Fibroblast of peridontal ligament (primary cell): ENCODE measurements around the gene FTO.

Experiments used
- DNase-seq: peaks from one replicate; pipeline ENCODE4 v3.0.0-alpha.2; 2010; ENCODE audit errors: extremely low read depth

The FTO gene

GRCh38 chr16:53925526-53925925, 221.6 kb downstream of the FTO start:
- DNase-seq: no peak

- no peak for DNase-seq
Observed at GRCh38 chr16:53926209-53926608, 222.3 kb downstream of the FTO start.

GRCh38 chr16:53932975-53933374, 229.0 kb downstream of the FTO start:
- DNase-seq: no peak

GRCh38 chr16:53933407-53933806, 229.5 kb downstream of the FTO start:
- DNase-seq: no peak

DNA sequence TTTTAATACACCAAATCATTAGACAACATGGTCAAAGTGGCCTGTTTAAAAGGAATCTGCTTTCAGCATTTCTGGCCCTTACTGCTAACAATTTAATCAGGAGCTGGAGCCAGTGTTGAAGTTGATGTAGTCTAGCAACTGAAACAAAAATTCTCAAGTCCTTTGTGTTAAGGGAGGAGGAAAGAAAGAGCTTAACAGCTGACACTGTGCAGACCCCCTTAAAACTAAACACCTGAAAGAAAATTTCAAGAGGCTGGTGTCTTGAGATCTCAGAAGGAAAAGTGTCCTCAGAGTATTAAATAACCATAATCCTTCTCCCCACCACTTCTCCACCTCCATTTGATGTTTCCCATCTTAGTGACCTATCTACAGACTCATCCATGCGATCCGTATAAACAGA, 232.1 kb downstream of the FTO start:
- no peak for DNase-seq

GRCh38 chr16:53936529-53936928, 232.6 kb downstream of the FTO start:
- no peak for DNase-seq

- DNase-seq: no peak
Observed at GRCh38 chr16:53937161-53937880, 233.4 kb downstream of the FTO start.

GRCh38 chr16:53944025-53944424, 240.1 kb downstream of the FTO start:
- DNase-seq: no peak

DNA sequence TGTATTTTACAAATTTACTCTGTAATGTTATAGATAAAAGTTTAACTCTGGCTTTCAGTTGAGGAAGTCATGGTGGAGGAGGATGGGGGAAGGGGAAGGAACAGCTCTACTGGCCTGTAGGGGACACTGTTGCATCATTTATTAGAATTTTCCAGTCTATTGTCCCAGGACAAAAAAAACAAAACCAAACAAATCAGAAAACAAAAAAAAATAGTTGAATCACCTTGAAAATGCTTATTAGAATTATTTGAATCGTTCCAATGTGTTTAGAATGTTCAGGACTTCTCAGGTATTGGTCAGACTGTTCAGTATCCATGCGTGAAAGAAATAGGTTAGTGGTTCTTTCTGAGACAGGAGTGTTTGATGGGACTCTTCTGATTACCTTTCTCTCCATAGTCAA, 242.0 kb downstream of the FTO start:
- DNase-seq: peak; percentile 78

- DNase-seq: no peak
Observed at GRCh38 chr16:53946746-53947386, 242.9 kb downstream of the FTO start.

DNA sequence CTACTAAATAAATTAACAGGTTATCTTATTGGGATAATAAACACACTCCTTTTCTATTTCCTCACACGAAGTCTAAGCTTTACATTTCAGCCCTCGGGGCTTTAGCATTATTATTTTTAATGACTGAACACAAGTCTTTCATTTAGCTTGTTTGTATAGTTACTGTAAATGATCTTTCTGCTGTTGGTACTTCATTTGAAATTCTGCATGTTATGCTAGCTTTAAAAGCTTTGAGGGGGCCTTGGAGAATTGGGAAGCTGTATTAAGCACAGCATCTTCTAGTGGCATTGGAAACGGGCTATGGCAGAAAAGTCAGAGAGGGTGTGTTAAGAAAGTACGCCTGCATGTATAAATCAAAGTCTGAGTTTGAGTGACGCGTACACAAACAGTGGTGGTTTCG, 243.7 kb downstream of the FTO start:
- no peak for DNase-seq

GRCh38 chr16:53948326-53948725, 244.4 kb downstream of the FTO start:
- DNase-seq: no peak

- DNase-seq: no peak
Observed at GRCh38 chr16:53948734-53949430, 244.9 kb downstream of the FTO start.

- peak; percentile 58 for DNase-seq
Observed at GRCh38 chr16:53949715-53950410, 245.9 kb downstream of the FTO start.

DNA sequence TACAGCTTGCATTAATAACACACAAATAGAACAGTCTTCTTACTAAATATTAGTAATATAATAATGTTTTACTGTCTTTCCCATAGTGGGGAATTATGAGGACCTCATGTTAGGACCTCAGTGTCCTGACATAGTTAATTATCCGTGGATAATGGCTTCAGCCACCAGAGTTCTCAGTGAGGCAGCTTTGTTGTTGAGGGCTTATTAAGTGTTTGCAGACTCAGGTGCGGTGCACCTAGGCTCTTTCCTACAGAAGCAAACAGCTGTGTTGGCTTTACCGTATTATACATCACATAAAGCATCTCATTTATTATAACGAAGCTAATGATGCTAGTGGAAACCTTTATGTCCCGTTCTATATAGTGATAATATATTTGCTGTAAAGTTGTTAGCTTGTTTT, 246.7 kb downstream of the FTO start:
- DNase-seq: no peak

DNA sequence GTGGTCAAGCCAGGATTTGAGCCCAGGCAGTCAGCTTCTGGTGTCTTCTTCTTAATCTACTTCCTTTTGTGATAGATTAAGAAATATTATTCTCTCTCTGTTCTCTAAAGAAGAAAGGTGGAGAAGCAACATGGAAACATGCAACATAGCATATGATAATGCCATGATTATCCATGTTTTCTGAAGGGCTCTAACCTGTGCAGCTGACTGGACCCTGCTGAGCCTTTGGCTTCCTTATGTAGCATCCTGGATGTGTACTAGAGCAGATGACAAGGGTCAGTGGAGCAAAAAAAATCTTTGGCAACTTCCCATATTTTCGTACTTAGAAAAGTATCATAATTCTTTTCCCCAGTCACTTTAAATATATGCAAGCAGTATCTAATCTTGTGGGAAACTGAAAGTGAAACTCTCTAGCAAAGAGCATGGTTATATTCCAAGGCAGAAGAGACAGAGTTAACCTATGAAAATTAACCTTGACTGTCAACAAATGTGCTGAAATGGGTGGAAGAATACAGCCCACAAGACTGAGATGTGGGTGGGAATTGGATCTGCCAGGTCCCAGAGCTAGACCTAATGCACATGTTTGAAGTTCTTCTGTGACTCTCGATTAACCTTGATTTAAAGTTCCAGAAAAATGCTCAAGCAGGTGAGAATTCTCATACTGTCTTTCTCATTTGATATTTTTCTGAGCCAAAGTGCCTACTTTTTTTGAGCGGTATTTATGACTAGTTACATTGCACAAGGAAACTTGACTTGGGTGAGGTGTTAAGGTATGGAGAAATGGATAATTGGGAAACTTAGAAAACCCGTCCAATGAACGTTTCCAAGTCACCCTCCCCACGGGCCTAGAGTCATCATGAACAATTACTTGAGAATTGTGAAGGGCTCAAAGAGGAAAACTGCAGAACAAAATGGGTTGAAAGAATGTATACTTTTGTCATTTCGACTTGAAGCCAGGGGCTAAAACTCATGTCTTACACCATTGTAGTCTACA, 248.6 kb downstream of the FTO start:
- peak; percentile 57 for DNase-seq

GRCh38 chr16:53953336-53953735, 249.4 kb downstream of the FTO start:
- no peak for DNase-seq

DNA sequence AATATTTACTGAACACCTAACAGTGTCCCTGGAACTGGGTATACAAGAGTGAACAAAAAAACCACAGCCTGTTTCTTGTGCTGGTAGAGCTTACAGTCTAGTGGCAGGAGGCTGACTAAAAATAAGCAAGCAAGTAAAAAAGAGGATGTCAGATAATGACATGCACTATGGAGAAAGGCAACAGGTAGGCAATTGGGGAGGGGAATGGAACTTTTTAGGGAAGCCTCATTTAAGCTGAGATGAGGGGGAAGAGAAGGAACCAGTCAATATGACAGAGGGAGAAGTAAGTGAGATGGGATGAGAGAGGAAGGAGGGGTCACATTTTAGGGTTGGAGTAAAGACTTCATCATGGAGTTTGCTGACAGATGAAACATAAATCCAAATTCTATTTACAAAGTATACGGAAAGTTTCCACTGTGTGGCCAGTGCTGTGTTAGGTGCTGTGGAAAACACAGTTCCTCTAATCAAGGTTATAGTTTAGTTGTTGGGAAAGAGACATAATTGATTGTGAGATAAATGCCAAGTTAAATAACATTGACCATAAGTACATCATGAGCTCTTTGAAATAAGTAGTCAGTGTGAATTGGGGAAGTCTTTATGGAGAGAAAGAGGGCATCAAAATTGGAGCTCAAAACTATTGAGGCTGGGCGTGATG, 251.4 kb downstream of the FTO start:
- DNase-seq: no peak

- no peak for DNase-seq
Observed at GRCh38 chr16:53958341-53958880, 254.5 kb downstream of the FTO start.

GRCh38 chr16:53960050-53960812, 256.3 kb downstream of the FTO start:
- DNase-seq: no peak
